Measurements from ENCODE around the gene OR2A1. TPM values are rescaled to one million over a fixed set of nuclear protein-coding genes. Genes with fewer than 3 reads are reported as not detected.
"Not testable (repeated sequence)": the region's sequence is repeated elsewhere in the genome, so short reads cannot be mapped to it uniquely, and the experiment has no call there.

The OR2A1 gene
- total and polyA plus RNA-seq, 4 donors, result under 0.01 to 0.08 (median 0.01) TPM; not detected in 1

GRCh38 chr7:144348625-144349024 is 36.4 kb downstream of the OR2A1 start:
- not testable (repeated sequence) for H3K4me1 ChIP-seq (ENCODE audit: control insufficient read depth in 4 of 4, insufficient read depth in 4 of 4, low read length in 3 of 4); DNase-seq (ENCODE audit: low spot score); H3K9me3 ChIP-seq (ENCODE audit: control insufficient read depth in 4 of 4, low read length in 3 of 4); H3K27me3 ChIP-seq (ENCODE audit: control insufficient read depth in 4 of 4, insufficient read depth in 4 of 4, low read length in 3 of 4); H3K9ac ChIP-seq (ENCODE audit: low read depth in 1 of 2, low read length in 2 of 2); H3K4me3 ChIP-seq (ENCODE audit: low read depth in 1 of 3, low read length in 3 of 3); H3K36me3 ChIP-seq (ENCODE audit: control insufficient read depth in 4 of 4, insufficient read depth in 3 of 4, low read depth in 1 of 4, low read length in 3 of 4); H3K27ac ChIP-seq (ENCODE audit: low read depth in 1 of 2, low read length in 2 of 2)
- no CpG with 5 or more reads among the region's 1 CpG for WGBS

- H3K9ac ChIP-seq (ENCODE audit: low read depth in 1 of 2, low read length in 2 of 2); H3K36me3 ChIP-seq (ENCODE audit: control insufficient read depth in 4 of 4, insufficient read depth in 3 of 4, low read depth in 1 of 4, low read length in 3 of 4); H3K27ac ChIP-seq (ENCODE audit: low read depth in 1 of 2, low read length in 2 of 2); H3K4me1 ChIP-seq (ENCODE audit: control insufficient read depth in 4 of 4, insufficient read depth in 4 of 4, low read length in 3 of 4); H3K9me3 ChIP-seq (ENCODE audit: control insufficient read depth in 4 of 4, low read length in 3 of 4); DNase-seq (ENCODE audit: low spot score); H3K27me3 ChIP-seq (ENCODE audit: control insufficient read depth in 4 of 4, insufficient read depth in 4 of 4, low read length in 3 of 4); H3K4me3 ChIP-seq (ENCODE audit: low read depth in 1 of 3, low read length in 3 of 3): not testable (repeated sequence)
- 78% methylated on average over 2 of the region's 3 CpGs for WGBS
These were observed 39.4 kb downstream of the OR2A1 start for GRCh38 chr7:144351667-144352066.

- DNase-seq (ENCODE audit: low spot score); H3K9me3 ChIP-seq (ENCODE audit: control insufficient read depth in 4 of 4, low read length in 3 of 4); H3K27me3 ChIP-seq (ENCODE audit: control insufficient read depth in 4 of 4, insufficient read depth in 4 of 4, low read length in 3 of 4); H3K27ac ChIP-seq (ENCODE audit: low read depth in 1 of 2, low read length in 2 of 2); H3K36me3 ChIP-seq (ENCODE audit: control insufficient read depth in 4 of 4, insufficient read depth in 3 of 4, low read depth in 1 of 4, low read length in 3 of 4); H3K4me1 ChIP-seq (ENCODE audit: control insufficient read depth in 4 of 4, insufficient read depth in 4 of 4, low read length in 3 of 4); H3K9ac ChIP-seq (ENCODE audit: low read depth in 1 of 2, low read length in 2 of 2); H3K4me3 ChIP-seq (ENCODE audit: low read depth in 1 of 3, low read length in 3 of 3): not testable (repeated sequence)
- no CpG with 5 or more reads among the region's 50 CpGs for WGBS
These were observed 43.1 kb downstream of the OR2A1 start, which contains the start of gene ARHGEF5 for GRCh38 chr7:144355176-144355822. TSS of gene ARHGEF5 (plus strand) at chr7:144355402. CDS start at chr7:144362670, 7,268 bp downstream.

DNA sequence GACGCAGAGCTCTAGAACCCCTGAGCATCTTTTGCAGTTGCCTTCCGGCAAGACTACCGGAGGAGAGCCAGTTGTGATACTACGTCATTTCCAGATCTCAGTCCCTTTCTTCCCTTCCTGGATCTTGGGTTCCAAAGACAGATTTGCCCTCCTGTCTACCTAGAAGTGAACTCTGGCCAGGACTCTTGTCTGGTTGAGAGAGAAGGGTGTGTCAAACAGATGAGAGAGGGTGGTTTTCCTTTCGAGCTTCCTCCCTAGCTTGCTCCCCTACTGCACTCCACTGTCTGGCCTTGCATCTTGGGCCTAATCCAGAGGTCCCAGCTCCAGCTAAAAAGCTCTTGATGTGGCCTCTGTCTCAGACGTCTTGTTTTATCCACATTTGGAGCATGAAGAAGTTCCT is 44.0 kb downstream of the OR2A1 start:
- not testable (repeated sequence) for H3K36me3 ChIP-seq (ENCODE audit: control insufficient read depth in 4 of 4, insufficient read depth in 3 of 4, low read depth in 1 of 4, low read length in 3 of 4); H3K9me3 ChIP-seq (ENCODE audit: control insufficient read depth in 4 of 4, low read length in 3 of 4); DNase-seq (ENCODE audit: low spot score); H3K4me1 ChIP-seq (ENCODE audit: control insufficient read depth in 4 of 4, insufficient read depth in 4 of 4, low read length in 3 of 4); H3K9ac ChIP-seq (ENCODE audit: low read depth in 1 of 2, low read length in 2 of 2); H3K27me3 ChIP-seq (ENCODE audit: control insufficient read depth in 4 of 4, insufficient read depth in 4 of 4, low read length in 3 of 4); H3K27ac ChIP-seq (ENCODE audit: low read depth in 1 of 2, low read length in 2 of 2); H3K4me3 ChIP-seq (ENCODE audit: low read depth in 1 of 3, low read length in 3 of 3)
- no CpG with 5 or more reads among the region's 6 CpGs for WGBS

DNA sequence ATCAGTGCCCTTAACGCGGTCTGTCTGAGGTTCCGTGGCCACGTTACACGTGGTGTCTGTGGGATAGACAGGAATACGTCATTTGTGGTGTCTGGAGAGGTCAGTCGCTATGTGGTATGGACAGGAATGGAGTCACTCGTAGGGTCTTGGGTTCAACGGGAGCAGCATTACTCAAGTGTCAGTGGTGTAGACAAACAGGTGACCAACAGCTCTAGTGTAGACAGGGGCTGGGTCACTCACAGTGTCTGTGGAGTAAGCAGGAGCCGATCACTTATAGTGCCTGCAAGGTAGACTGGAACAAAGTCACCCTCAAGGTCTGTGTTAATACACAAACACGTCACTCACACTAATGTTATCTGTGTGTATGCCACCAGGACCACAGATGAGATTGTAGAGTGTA is 44.6 kb downstream of the OR2A1 start:
- not testable (repeated sequence) for DNase-seq (ENCODE audit: low spot score); H3K27ac ChIP-seq (ENCODE audit: low read depth in 1 of 2, low read length in 2 of 2); H3K4me3 ChIP-seq (ENCODE audit: low read depth in 1 of 3, low read length in 3 of 3); H3K9me3 ChIP-seq (ENCODE audit: control insufficient read depth in 4 of 4, low read length in 3 of 4); H3K4me1 ChIP-seq (ENCODE audit: control insufficient read depth in 4 of 4, insufficient read depth in 4 of 4, low read length in 3 of 4); H3K27me3 ChIP-seq (ENCODE audit: control insufficient read depth in 4 of 4, insufficient read depth in 4 of 4, low read length in 3 of 4); H3K36me3 ChIP-seq (ENCODE audit: control insufficient read depth in 4 of 4, insufficient read depth in 3 of 4, low read depth in 1 of 4, low read length in 3 of 4); H3K9ac ChIP-seq (ENCODE audit: low read depth in 1 of 2, low read length in 2 of 2)
- WGBS, result 98% methylated on average over 2 of the region's 11 CpGs

DNA sequence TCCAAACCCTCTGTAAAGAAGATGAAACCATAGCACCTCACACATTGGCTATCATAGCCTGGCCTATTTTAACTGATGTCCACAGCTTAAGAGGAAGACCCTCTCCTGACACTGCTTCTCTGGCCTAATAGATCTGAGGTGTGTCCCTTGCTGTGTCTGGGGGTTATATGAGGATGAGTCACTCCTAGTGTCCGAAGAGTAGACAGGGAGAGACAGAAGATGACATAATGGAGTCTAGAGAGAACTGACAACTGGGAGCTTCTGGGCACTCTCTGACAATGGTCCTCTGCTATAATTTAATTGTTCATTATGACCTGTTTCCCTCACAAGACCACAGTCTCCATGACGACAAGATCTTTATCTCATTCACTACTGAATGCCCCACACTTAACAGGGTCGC is 49.8 kb downstream of the OR2A1 start:
- H3K4me1 ChIP-seq (ENCODE audit: control insufficient read depth in 4 of 4, insufficient read depth in 4 of 4, low read length in 3 of 4); H3K27ac ChIP-seq (ENCODE audit: low read depth in 1 of 2, low read length in 2 of 2); H3K9ac ChIP-seq (ENCODE audit: low read depth in 1 of 2, low read length in 2 of 2); DNase-seq (ENCODE audit: low spot score); H3K9me3 ChIP-seq (ENCODE audit: control insufficient read depth in 4 of 4, low read length in 3 of 4); H3K4me3 ChIP-seq (ENCODE audit: low read depth in 1 of 3, low read length in 3 of 3); H3K27me3 ChIP-seq (ENCODE audit: control insufficient read depth in 4 of 4, insufficient read depth in 4 of 4, low read length in 3 of 4); H3K36me3 ChIP-seq (ENCODE audit: control insufficient read depth in 4 of 4, insufficient read depth in 3 of 4, low read depth in 1 of 4, low read length in 3 of 4): not testable (repeated sequence)
- WGBS, result no CpG with 5 or more reads among the region's 3 CpGs

DNA sequence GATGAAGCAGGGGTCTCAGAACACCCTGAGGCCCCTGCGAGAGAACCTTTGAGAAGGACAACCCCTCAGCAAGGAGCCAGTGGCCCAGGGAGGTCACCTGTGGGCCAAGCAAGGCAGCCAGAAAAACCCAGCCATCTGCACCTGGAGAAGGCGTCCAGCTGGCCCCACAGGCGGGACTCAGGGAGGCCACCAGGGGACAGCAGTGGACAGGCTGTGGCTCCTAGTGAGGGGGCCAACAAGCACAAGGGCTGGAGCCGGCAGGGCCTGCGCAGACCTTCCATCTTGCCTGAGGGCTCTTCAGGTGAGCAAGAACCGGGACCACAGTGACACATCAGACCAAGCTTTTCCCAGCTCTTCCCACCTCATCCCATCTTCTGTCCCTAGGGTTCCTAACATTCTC is 53.3 kb downstream of the OR2A1 start:
- not testable (repeated sequence) for H3K4me3 ChIP-seq (ENCODE audit: low read depth in 1 of 3, low read length in 3 of 3); H3K27me3 ChIP-seq (ENCODE audit: control insufficient read depth in 4 of 4, insufficient read depth in 4 of 4, low read length in 3 of 4); DNase-seq (ENCODE audit: low spot score); H3K27ac ChIP-seq (ENCODE audit: low read depth in 1 of 2, low read length in 2 of 2); H3K9ac ChIP-seq (ENCODE audit: low read depth in 1 of 2, low read length in 2 of 2); H3K9me3 ChIP-seq (ENCODE audit: control insufficient read depth in 4 of 4, low read length in 3 of 4); H3K36me3 ChIP-seq (ENCODE audit: control insufficient read depth in 4 of 4, insufficient read depth in 3 of 4, low read depth in 1 of 4, low read length in 3 of 4); H3K4me1 ChIP-seq (ENCODE audit: control insufficient read depth in 4 of 4, insufficient read depth in 4 of 4, low read length in 3 of 4)
- WGBS, result no CpG with 5 or more reads among the region's 6 CpGs

DNA sequence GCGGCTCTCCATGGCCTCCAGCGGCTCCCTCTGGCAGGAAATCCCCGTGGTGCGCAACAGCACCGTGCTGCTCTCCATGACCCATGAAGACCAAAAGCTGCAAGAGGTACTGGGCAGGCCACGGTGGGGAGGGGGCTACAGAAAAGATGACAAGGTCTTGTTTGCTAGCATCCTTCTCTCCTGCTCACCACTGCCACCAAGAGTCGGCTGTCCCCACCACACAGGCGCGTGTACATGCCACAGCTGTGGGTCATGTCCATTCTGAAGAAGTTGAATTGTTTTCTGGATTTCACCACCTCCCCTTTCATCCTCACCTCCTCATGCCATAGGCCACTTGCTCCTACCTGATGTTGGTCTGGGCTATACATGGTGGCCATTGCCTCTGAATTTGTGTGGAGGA is 55.0 kb downstream of the OR2A1 start:
- not testable (repeated sequence) for H3K4me1 ChIP-seq (ENCODE audit: control insufficient read depth in 4 of 4, insufficient read depth in 4 of 4, low read length in 3 of 4); H3K9me3 ChIP-seq (ENCODE audit: control insufficient read depth in 4 of 4, low read length in 3 of 4); H3K27ac ChIP-seq (ENCODE audit: low read depth in 1 of 2, low read length in 2 of 2); H3K4me3 ChIP-seq (ENCODE audit: low read depth in 1 of 3, low read length in 3 of 3); DNase-seq (ENCODE audit: low spot score); H3K36me3 ChIP-seq (ENCODE audit: control insufficient read depth in 4 of 4, insufficient read depth in 3 of 4, low read depth in 1 of 4, low read length in 3 of 4); H3K27me3 ChIP-seq (ENCODE audit: control insufficient read depth in 4 of 4, insufficient read depth in 4 of 4, low read length in 3 of 4); H3K9ac ChIP-seq (ENCODE audit: low read depth in 1 of 2, low read length in 2 of 2)
- no CpG with 5 or more reads among the region's 9 CpGs for WGBS

DNA sequence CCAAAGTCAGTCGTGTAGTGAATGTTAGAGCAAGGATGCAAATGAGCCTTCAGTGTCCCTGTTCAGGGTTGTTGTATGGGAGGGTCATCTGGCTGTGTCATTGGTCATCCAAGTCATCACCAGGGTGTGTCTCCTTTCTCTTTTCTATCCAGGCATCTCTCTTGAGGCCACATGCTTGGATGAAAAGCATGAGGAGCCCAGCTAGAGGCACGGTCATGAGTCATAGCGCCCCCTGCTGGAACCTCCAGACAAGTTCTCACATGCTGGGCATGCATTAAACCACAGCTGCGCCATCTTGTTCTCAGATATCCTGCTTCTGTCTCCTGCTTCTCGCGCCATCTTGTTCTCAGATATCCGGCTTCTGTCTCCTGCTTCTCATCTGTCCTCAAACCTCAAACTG is 57.0 kb downstream of the OR2A1 start:
- not testable (repeated sequence) for DNase-seq (ENCODE audit: low spot score); H3K9ac ChIP-seq (ENCODE audit: low read depth in 1 of 2, low read length in 2 of 2); H3K27ac ChIP-seq (ENCODE audit: low read depth in 1 of 2, low read length in 2 of 2); H3K27me3 ChIP-seq (ENCODE audit: control insufficient read depth in 4 of 4, insufficient read depth in 4 of 4, low read length in 3 of 4); H3K9me3 ChIP-seq (ENCODE audit: control insufficient read depth in 4 of 4, low read length in 3 of 4); H3K4me1 ChIP-seq (ENCODE audit: control insufficient read depth in 4 of 4, insufficient read depth in 4 of 4, low read length in 3 of 4); H3K4me3 ChIP-seq (ENCODE audit: low read depth in 1 of 3, low read length in 3 of 3); H3K36me3 ChIP-seq (ENCODE audit: control insufficient read depth in 4 of 4, insufficient read depth in 3 of 4, low read depth in 1 of 4, low read length in 3 of 4)
- WGBS, result no CpG with 5 or more reads among the region's 7 CpGs

All from liver (tissue), 9 donors.